Pancreas (tissue), 10 donors: Measurements from ENCODE around the gene HFM1. TPM values are rescaled to one million over a fixed set of nuclear protein-coding genes. Genes with fewer than 3 reads are reported as not detected.

Source experiments
- ATAC-seq, 4 donors: fragments of 200-7000 bp; cut with Tn5 transposase; one replicate each; pipeline versions ENCODE4 v1.8.0 to v1.9.1; 2020; ENCODE audit warnings: mild to moderate bottlenecking in 4 of 4, moderate library complexity in 4 of 4
- DNase-seq, 6 donors: peaks; one replicate each; pipeline ENCODE4 v3.0.0-alpha.2; 2020
- FAIRE-seq: peaks from 2 replicates; lab custom pipeline; 2012; peaks lifted over from hg19 to GRCh38; lab: Jason Lieb, UNC
- H3K27ac ChIP-seq, 4 donors: fragments of 200-600 bp; sonication (generic); 1 replicate in 3 of 4; 2 replicates in 1 of 4; pipeline versions ENCODE4 v1.5.0 to v1.8.0; 2020
- H3K27me3 ChIP-seq, 4 donors: fragments of 200-600 bp; one replicate each; pipeline ENCODE4 v1.8.0; 2021
- H3K36me3 ChIP-seq, 3 donors: fragments of 200-600 bp; sonication (generic) in 1 of 3; one replicate each; pipeline versions ENCODE4 v1.5.0 to v1.8.0; 2020 to 2021
- H3K4me1 ChIP-seq, 3 donors: fragments of 200-600 bp; one replicate each; pipeline ENCODE4 v1.8.0; 2021
- H3K4me3 ChIP-seq, 4 donors: fragments of 200-600 bp; sonication (generic) in 2 of 4; one replicate each; pipeline versions ENCODE4 v1.5.0 to v1.8.0; 2020 to 2021
- H3K9me3 ChIP-seq, 4 donors: fragments of 200-600 bp; one replicate each; pipeline ENCODE4 v1.8.0; 2021
- CTCF ChIP-seq, 4 donors: fragments of 200-600 bp; sonication (generic) in 3 of 4; IDR thresholded peaks; one replicate each; pipeline versions ENCODE4 v1.5.0 to v1.8.0; 2021; ENCODE audit warnings: antibody characterized with exemption in 4 of 4
- WGBS, 2 donors: extraction: QIAGEN DNeasy Blood & Tissue Kit; methylation state at CpG; one replicate each; pipeline ENCODE4 v1.1.7; 2013; 5-methylcytosine and 5-hydroxymethylcytosine counted together
- intact Hi-C, 3 donors: fragments of 100-400 bp; cut with DNase I; formaldehyde crosslinking; loops; one replicate each; pipeline versions ENCODE4 v1.11.1 to v1.14.2; 2022
- polyA plus RNA-seq, 2 donors: library from polyadenylated mRNA; stranded (reverse); fragments of 200-250 nt; gene quantifications; one replicate each; pipeline ENCODE4 v1.2.3, GENCODE V29; 2013
- total RNA-seq, 6 donors: library from RNA; stranded (reverse); fragmentation: NEBNext Ultra II Directional in 4 of 6; extraction: Animal tissue kit (Norgen Biotek cat#: 25700) in 4 of 6; gene quantifications; one replicate each; pipeline versions ENCODE4 v1.2.1 to v1.2.4, GENCODE V29; 2021 to 2023
- donor health status: healthy with polysubstance abuse.
- donor health status: DM: no; HTN: no; CAD: no; lungs with moderate emphysema.
- donor health status: DM: no; HTN: no; CAD: no.
- donor health status: control.
- donor health status: control.
- donor health status: Bipolar disorder and iron deficiency.
- donor health status: DM: yes; HTN: yes; CAD: no.
- donor health status: DM: no; HTN: no; CAD: no.
- donor health status: DM: no; HTN: no; CAD: no.
- donor health status: DM: yes; HTN: yes; CAD: no.

HFM1 gene
- total and polyA plus RNA-seq, 8 donors: 0.54 to 2.4 (median 1.5) TPM

- Histone ChIP-seq H3K4me1 (peaks cover 0 to 3% (median 0%) of the 10 kb centered on the region in 3 donors), H3K4me3 (no peak overlapping the region), H3K9me3 (no peaks in the 10 kb centered on the region), H3K36me3 (no peaks in the 10 kb centered on the region), H3K27ac (no peak overlapping the region), H3K27me3 (no peaks in the 10 kb centered on the region)
- ATAC-seq (no peak), DNase-seq (no peak), FAIRE-seq (no peak)
- intact Hi-C loops: no loop called here
- TF ChIP-seq CTCF (IDR thresholded peaks at IDR 0.05): no peak
- WGBS, 2 donors: 47 to 53% methylated on average over 7 of the region's 7 CpGs
Observed at GRCh38 chr1:91406773-91407389, 2.2 kb upstream of the HFM1 start.

GRCh38 chr1:91402023-91402422 is 2.6 kb downstream of the HFM1 start:
- FAIRE-seq (peak; percentile 96), DNase-seq (no peak), ATAC-seq (no peak)
- TF ChIP-seq CTCF (IDR thresholded peaks at IDR 0.05): peak in 2 of 4 donors; percentile 15 to 28
- no peak overlapping the region for H3K27ac ChIP-seq
- H3K9me3 ChIP-seq: no peaks in the 10 kb centered on the region
- 33 to 34% methylated on average over 3 of the region's 3 CpGs for WGBS, 2 donors
- intact Hi-C loops: no loop called here
- no peaks in the 10 kb centered on the region for H3K27me3 ChIP-seq
- peaks cover 0 to 3% (median 0%) of the 10 kb centered on the region in 3 donors for H3K4me1 ChIP-seq
- no peaks in the 10 kb centered on the region for H3K36me3 ChIP-seq
- H3K4me3 ChIP-seq: no peak overlapping the region

GRCh38 chr1:91400133-91400725 is 4.4 kb downstream of the HFM1 start:
- H3K36me3 ChIP-seq: no peaks in the 10 kb centered on the region
- no peak for TF ChIP-seq CTCF (IDR thresholded peaks at IDR 0.05)
- peaks cover 0 to 3% (median 0%) of the 10 kb centered on the region in 3 donors for H3K4me1 ChIP-seq
- H3K27me3 ChIP-seq: no peaks in the 10 kb centered on the region
- intact Hi-C loops: no loop called here
- no peaks in the 10 kb centered on the region for H3K9me3 ChIP-seq
- no peak overlapping the region for H3K27ac ChIP-seq
- 85 to 88% methylated on average over 6 of the region's 6 CpGs for WGBS, 2 donors
- ATAC-seq (no peak), DNase-seq (no peak), FAIRE-seq (no peak)
- no peak overlapping the region for H3K4me3 ChIP-seq

GRCh38 chr1:91398291-91398690 is 6.3 kb downstream of the HFM1 start:
- WGBS, 2 donors: 78 to 80% methylated on average over 1 of the region's 1 CpG
- Histone ChIP-seq H3K27ac (no peak overlapping the region), H3K4me1 (peaks cover 0 to 3% (median 0%) of the 10 kb centered on the region in 3 donors), H3K27me3 (no peaks in the 10 kb centered on the region), H3K36me3 (no peaks in the 10 kb centered on the region), H3K4me3 (no peak overlapping the region), H3K9me3 (no peaks in the 10 kb centered on the region)
- no peak for DNase-seq
- intact Hi-C loops: loop anchor here in 1 of 3 donors (10.0 kb wide), 1 partner anchor 113 kb away; no protein-coding TSS in a partner anchor
- no peak for FAIRE-seq
- TF ChIP-seq CTCF (IDR thresholded peaks at IDR 0.05): no peak
- ATAC-seq: no peak

- H3K36me3 ChIP-seq: no peaks in the 10 kb centered on the region
- FAIRE-seq (no peak), DNase-seq (no peak), ATAC-seq (no peak)
- intact Hi-C loops: loop anchor here in 1 of 3 donors (10.0 kb wide), 1 partner anchor 113 kb away; no protein-coding TSS in a partner anchor
- no peak for TF ChIP-seq CTCF (IDR thresholded peaks at IDR 0.05)
- no peak overlapping the region for H3K27ac ChIP-seq
- WGBS, 2 donors: 61 to 77% methylated on average over 4 of the region's 4 CpGs
- H3K4me3 ChIP-seq: no peak overlapping the region
- H3K9me3 ChIP-seq: no peaks in the 10 kb centered on the region
- H3K4me1 ChIP-seq: no peaks in the 10 kb centered on the region
- H3K27me3 ChIP-seq: no peaks in the 10 kb centered on the region
Observed at GRCh38 chr1:91397605-91398004, 7.0 kb downstream of the HFM1 start.
